Mesothelial cell of epicardium (in vitro differentiated cells): Measurements from ENCODE around the gene IGF2. TPM values are rescaled to one million over a fixed set of nuclear protein-coding genes. Genes with fewer than 3 reads are reported as not detected.

Source experiments
- DNase-seq, 2 experiments: peaks; one replicate each; pipeline ENCODE4 v3.0.0; 2021; ENCODE audit warnings: low spot score in 2 of 2; ENCODE audit not compliant: unreplicated experiment in 2 of 2
- H3K27ac Mint-ChIP-seq: 2 replicates; pipeline ENCODE4 v1.8.0; 2021; ENCODE audit warnings: mixed read lengths
- H3K27me3 Mint-ChIP-seq: 2 replicates; pipeline ENCODE4 v1.8.0; 2021; ENCODE audit warnings: low read depth, mixed read lengths
- H3K36me3 Mint-ChIP-seq: 2 replicates; pipeline ENCODE4 v1.8.0; 2021; ENCODE audit warnings: mixed read lengths
- H3K4me1 Mint-ChIP-seq: 2 replicates; pipeline ENCODE4 v1.8.0; 2021; ENCODE audit warnings: mixed read lengths
- H3K4me3 Mint-ChIP-seq: 2 replicates; pipeline ENCODE4 v1.8.0; 2021; ENCODE audit warnings: mild to moderate bottlenecking, moderate library complexity, mixed read lengths
- H3K9me3 Mint-ChIP-seq: 2 replicates; pipeline ENCODE4 v1.8.0; 2021; ENCODE audit warnings: mixed read lengths
- total RNA-seq: library from RNA; stranded (reverse); gene quantifications from 3 replicates; pipeline ENCODE4 v1.2.1, GENCODE V29; 2021
- TF ChIP-seq, protein P1 (sequence below): fragments of 200-600 bp; sonication (generic); IDR thresholded peaks from one replicate; pipeline ENCODE4 v1.5.0; 2021; ENCODE audit warnings: antibody characterized with exemption; ENCODE audit not compliant: unreplicated experiment

The IGF2 gene
- total RNA-seq, 1 donor from 2014 or later, result 3,009 TPM

DNA sequence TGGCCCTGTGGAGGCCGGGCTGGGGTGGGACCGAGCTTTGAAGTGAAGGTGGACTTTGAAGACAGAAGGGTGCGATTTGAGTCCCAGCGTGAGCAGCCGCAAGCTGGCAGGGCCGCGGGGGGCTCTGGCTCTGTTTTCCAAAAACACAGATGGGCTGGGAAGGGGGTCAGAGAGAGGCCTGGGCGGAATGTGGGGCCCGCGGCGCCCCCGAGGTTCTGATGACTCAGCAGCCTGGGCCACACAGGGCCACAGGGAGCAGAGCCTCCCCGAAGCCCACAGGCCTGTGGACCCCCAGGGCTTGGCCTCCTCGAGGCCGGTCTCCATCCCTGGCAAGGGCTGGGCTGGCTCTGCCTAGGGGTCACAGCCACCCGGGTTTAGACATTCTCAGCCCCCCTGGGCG is 15.7 kb upstream of the IGF2 start:
- TF ChIP-seq, protein P1, sequence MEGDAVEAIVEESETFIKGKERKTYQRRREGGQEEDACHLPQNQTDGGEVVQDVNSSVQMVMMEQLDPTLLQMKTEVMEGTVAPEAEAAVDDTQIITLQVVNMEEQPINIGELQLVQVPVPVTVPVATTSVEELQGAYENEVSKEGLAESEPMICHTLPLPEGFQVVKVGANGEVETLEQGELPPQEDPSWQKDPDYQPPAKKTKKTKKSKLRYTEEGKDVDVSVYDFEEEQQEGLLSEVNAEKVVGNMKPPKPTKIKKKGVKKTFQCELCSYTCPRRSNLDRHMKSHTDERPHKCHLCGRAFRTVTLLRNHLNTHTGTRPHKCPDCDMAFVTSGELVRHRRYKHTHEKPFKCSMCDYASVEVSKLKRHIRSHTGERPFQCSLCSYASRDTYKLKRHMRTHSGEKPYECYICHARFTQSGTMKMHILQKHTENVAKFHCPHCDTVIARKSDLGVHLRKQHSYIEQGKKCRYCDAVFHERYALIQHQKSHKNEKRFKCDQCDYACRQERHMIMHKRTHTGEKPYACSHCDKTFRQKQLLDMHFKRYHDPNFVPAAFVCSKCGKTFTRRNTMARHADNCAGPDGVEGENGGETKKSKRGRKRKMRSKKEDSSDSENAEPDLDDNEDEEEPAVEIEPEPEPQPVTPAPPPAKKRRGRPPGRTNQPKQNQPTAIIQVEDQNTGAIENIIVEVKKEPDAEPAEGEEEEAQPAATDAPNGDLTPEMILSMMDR, result no peak
- peaks cover 17% of the 10 kb centered on the region for H3K27me3 Mint-ChIP-seq
- no peaks in the 10 kb centered on the region for H3K36me3 Mint-ChIP-seq
- DNase-seq, result no peak
- peaks cover 17% of the 10 kb centered on the region for H3K4me1 Mint-ChIP-seq
- no peaks in the 10 kb centered on the region for H3K9me3 Mint-ChIP-seq
- H3K27ac Mint-ChIP-seq, result no peak overlapping the region
- no peak overlapping the region for H3K4me3 Mint-ChIP-seq

- no peaks in the 10 kb centered on the region for H3K9me3 Mint-ChIP-seq
- no peaks in the 10 kb centered on the region for H3K36me3 Mint-ChIP-seq
- H3K4me1 Mint-ChIP-seq, result peaks cover 19% of the 10 kb centered on the region
- peaks cover 21% of the 10 kb centered on the region for H3K27me3 Mint-ChIP-seq
- no peak overlapping the region for H3K4me3 Mint-ChIP-seq
- DNase-seq, result no peak
- no peak overlapping the region for H3K27ac Mint-ChIP-seq
- TF ChIP-seq, protein P1, result no peak
These were observed 15.0 kb upstream of the IGF2 start for GRCh38 chr11:2154195-2154585.

DNA sequence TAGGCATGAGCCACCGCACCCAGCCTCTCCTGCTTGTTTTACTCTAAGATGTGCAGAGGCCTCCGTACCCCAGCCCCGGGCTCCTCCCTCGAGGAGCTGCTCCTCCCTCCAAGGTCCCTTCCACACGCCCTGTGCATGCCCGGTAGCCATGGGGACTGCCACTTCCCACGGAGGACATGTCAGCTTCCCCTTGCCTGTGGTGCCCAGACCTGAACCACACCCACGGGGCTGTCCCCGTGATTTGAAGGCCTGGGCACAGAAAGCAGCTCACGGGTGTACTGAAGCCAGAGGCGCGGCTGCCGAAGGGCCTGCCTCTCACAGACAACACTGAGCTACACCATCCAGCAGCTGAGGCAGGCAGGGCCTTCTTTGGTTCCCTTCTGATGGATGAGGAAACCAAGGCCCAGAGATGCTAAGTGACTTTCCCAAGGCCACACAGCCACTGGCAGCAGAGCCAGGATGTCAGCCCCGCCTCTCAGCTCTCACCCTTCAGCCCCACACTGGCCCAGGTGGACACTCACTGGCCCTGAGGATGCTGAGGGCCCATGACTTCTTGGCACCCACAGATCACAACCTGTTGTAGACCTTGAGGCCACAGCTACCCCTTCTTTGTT is 14.5 kb upstream of the IGF2 start:
- no peak overlapping the region for H3K27ac Mint-ChIP-seq

DNA sequence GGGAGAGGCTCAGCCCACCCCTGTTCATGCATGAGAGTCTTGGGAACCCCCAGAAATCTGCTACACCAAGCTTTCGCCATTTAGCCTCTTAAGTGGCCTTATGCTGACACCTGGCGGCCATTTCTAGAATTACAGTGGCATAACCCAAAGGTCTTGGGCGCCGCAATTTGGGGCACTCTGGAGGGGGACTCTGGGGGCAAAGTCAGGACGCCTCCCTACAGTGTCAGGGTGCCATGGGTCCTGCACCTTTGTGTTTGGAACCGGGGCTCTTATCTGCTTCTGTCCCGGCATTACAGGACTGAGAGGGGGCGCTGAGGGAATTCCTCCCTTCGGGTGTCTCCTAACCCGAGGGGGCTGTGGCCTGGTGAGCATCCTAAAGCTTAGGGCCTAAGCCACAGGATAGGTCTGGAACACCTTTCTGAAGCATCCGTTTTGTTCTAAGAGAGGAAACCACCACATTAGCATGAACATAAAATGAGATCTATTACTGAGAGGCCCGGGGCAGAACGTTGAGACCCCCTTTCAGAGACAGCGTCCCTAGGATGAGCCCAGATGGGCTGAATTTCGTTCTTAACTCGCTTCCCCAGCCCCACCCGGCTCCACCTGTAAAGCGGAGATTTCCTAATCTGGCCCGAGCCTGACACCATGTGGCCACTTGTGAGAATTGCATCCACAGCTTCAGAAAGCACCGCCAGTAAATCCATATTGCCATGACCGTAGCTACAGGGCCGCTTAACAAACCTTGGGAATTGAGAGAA is 12.5 kb upstream of the IGF2 start:
- Mint-ChIP-seq H3K4me3 (peak overlapping the region; percentile 24), H3K27ac (peak overlapping the region; percentile 50), H3K9me3 (no peaks in the 10 kb centered on the region), H3K27me3 (peaks cover 43% of the 10 kb centered on the region), H3K4me1 (peaks cover 20% of the 10 kb centered on the region), H3K36me3 (peaks cover 2% of the 10 kb centered on the region)
- TF ChIP-seq, protein P1, result peak; percentile 98
- peak; percentile 66 to 87 for DNase-seq

More for the DNA sequence above, 14.5 kb upstream of the IGF2 start:
- Mint-ChIP-seq H3K36me3 (no peaks in the 10 kb centered on the region), H3K27me3 (peaks cover 26% of the 10 kb centered on the region), H3K9me3 (no peaks in the 10 kb centered on the region), H3K4me3 (no peak overlapping the region), H3K4me1 (peaks cover 19% of the 10 kb centered on the region)
- TF ChIP-seq, protein P1, result no peak
- DNase-seq, result no peak

DNA sequence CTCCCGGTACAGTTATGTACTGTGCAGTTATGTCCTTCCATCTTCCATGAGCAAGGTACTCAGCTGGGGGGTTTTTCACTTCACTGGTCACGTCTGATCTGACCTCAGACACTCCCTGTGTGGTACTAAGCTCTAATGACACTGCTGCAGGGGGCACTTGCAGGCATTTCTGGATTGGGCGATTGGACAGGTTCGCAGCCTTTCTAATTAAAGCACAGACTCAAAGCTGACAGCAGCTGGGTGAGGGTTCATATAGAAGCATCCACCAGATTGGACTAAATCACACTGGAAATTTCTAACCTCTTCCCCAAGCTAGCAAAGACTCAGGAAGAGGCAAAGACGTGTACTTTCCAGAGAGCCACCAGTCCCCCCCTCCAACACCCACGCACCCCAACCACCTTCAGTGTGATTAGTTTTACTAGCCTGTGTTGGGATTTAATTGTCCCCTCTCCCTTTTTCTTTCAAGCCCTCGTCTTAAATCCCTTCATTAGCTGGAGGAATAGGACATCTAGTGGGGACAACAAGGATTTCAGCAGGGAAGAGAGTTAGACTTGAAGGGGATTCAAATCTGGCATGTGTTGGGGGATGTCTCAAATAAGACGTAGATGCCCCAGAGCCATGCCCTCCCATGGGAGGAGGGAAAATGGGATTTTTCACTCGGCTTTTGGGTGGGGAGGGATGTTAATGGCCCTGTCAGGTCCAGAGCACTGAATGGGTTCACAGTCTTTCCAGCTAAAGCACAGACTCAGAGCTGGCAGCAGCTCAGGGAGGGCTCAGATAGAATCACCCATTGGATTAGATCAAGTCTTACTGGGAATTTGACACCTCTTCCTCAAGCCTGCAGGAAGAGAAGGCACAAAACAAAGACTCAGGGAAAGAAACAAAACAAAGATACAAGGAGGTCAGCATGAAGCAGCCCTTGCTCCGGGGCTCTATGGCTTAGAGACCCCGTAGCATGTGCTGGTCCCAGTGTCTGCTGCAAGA is 11.0 kb upstream of the IGF2 start:
- Mint-ChIP-seq H3K9me3 (no peaks in the 10 kb centered on the region), H3K27ac (peak overlapping the region; percentile 53), H3K4me1 (peaks cover 26% of the 10 kb centered on the region), H3K4me3 (no peak overlapping the region), H3K27me3 (peaks cover 58% of the 10 kb centered on the region), H3K36me3 (peaks cover 6% of the 10 kb centered on the region)
- no peak for DNase-seq
- TF ChIP-seq, protein P1, result peak; percentile 40
